HG02588 (cell line): Measurements from ENCODE around the gene WDR1.

Source experiments
- ATAC-seq: cut with Tn5 transposase; IDR thresholded peaks from one replicate; pipeline ENCODE4 v1.9.1; 2021; ENCODE audit warnings: mild to moderate bottlenecking, moderate library complexity; ENCODE audit not compliant: unreplicated experiment

Gene WDR1

DNA sequence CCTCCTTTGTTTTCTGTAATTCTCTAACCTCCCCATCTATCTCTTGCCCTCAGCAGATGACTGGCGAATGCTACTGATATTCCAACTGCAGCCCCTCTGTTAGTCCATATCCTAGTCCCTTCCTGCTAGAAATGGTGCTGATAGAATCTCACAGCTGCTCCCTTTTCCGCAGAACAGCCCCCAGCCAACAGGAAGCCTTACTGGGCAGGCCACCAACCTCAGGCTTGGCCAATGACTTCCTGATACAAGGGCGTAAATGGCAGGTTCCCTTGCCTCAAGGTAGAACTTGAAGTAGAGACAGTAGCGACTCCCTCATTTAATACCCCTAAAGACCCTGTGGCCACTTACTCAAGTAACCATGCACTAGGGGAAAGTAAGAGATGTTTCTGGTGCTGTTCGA is 68.6 kb downstream of the WDR1 start:
- no peak for ATAC-seq

DNA sequence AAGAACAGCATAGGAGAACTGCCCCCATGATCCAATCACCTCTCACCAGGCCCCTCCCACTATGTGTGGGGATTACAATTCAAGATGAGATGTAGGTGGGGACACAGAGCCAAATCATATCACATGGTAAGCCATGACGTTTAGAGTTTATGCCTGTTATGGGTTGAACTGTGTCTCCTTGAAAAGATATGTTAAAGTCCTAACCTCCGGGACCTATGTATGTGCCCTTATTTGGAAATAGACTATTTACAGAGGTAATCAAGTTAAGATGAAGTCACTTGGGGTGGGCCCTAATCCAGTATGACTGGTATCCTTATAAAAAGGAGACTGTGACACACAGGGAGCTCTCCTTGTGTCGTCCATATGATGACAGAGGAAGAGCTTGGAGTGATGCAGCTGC is 70.1 kb downstream of the WDR1 start:
- ATAC-seq: no peak

DNA sequence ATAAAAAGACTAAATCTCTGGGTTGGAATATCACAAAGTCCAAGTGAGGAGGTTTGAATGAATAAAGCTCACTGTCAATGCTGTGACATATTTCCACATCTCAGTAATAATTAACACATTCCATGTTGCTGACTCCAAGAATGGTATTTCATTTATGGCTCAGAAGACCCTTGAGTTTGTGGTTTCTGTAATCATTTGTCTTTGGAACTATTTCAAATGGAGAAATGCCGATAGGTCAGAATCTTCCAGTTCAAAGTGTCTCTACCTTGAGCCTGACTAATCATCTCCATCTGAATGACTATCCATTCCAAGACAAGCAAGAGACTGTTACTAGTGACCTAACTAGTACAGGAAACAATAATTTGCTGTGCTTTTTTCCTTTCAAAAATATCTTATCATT is 71.1 kb downstream of the WDR1 start:
- ATAC-seq: no peak

DNA sequence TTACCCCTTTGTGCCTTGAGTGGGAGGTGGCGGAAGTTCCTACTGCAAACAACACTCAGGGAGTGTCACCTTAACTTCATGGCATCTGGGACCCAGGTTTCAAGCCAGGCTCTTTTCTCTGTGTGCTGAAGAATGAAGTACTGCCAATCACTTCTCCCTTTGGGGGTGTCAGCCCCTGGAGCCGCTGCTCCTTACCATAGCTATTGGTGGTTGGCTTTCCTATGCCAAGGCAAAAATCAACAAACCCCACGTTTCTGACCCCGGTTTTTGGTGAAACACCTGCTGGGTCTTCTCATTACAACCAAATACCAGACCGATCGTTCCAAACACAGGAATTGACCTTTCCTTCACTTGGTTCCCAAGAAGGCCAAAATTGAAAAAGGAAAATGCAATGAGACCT is 75.6 kb downstream of the WDR1 start:
- ATAC-seq: no peak

DNA sequence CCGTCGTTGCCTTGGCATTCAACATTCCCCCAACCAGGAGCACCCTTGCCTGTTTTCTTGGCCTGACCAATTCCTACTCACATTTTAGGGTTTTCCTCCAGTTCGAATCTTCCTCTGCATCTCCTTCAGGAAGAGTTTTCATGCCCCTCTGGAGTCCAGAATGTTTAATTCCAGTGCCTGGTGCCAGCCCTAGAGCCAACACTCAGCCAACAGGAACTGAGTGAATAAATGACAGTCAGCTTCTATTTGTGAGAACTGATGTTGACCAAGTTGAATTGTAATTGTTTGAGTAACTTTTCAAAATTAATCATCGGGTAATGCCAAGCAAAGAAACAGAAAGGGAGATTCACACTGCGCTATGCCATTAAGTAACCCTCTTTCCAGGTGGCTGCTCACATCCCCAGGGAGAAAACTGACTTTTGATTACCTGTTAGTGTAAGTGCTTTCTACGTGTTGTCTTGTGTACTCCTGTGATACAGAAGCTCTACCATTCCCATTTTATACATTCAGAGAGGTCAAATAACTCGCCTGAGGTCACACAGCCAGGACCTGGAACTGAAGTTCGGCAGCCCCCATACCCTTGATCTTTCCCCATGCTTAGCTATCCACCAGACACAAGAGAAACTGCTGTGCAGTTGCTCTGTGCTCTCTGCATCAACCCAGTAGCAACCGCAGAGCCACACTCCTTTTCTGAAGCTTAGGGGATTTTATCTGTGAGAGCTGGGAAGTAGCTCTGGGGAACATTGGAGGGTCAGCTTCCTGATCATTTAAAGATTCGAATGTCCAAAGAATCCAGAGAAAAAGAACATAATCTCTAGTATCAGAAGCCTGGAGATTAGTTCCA is 76.3 kb downstream of the WDR1 start:
- no peak for ATAC-seq

DNA sequence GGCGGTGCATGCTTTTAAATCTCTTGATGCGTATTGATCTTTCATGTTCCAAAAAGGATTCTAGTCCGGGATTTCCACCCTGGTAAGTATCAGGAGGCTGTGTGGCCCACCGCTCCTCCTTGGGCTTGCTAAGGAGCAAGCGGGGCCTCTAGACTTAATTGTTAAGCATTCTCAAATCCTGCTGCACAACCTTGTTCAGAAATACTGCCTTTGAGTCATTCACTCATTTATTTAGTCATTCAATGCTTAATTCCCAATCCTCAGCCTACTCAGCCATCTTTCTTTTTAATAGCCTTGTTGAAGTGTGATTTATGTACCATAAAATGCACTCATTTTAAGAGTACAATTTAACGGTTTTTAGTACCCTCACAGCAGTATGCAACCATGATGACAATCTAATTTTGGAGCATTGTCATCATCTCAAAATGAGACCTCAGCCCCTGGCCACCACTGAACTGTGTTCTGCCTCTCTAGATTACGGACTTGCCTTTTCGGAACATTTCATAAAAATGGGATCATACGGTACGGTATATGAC is 79.7 kb downstream of the WDR1 start:
- no peak for ATAC-seq

DNA sequence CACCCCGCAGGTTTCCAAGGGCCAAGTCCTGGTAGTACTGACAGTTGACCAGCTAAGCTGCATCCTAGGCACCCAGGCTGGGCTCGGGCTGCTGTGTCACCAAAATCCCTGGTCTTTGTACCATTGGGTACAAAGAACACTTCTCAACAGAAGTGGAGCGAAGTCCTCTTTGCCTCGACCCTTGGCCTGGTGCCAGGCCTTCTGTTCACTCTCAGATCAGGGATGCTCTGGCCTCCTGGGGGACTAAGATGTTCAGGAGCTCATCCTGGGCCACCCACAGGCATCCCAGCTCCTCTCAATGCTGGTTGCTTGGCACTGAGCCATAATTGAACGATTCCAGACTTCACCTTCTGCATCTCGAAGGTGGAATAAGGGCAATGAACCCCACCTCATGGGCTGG is 81.5 kb downstream of the WDR1 start:
- no peak for ATAC-seq

DNA sequence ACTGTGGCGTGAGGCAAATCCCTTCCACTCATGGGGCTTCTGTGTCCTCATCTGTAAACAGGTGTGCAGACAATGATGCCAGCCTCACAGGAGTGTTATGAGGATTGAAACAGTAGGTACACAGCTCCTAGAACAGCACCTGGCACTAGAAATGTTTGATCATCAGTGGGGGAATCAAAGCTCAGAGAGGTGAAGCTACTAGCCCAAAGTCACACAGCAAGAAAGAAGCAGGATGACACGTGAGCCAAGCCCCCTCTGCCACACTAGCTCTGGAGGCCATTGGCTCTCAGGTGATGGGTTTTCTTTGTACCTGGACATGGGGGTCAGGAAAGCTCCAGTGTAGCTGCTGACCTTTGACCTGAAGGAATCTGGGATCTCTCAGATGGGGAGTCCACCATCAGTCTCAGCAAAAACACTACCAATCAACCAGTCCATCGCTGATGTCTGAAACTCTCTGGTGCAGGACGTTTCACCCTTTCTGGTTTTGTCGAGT is 81.9 kb downstream of the WDR1 start:
- no peak for ATAC-seq

DNA sequence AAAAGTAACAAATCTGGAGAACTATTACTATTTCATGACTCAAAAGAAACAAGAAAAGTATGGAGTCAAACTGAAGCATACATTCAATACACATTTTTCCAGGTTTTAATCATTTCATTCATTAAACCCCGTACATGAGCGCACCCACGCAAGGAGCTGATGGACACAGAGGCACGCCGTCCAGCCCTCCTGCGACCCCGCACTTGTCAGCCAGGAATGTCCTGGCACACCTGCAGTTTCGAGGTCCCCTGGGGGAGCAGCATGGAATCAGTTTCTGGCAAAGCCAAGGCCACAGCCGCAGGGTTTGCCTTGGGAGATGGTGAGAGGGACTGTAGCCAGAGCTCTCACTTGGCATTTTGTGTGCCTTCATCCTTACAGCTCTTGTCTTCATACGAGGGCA is 82.5 kb downstream of the WDR1 start:
- ATAC-seq: no peak

DNA sequence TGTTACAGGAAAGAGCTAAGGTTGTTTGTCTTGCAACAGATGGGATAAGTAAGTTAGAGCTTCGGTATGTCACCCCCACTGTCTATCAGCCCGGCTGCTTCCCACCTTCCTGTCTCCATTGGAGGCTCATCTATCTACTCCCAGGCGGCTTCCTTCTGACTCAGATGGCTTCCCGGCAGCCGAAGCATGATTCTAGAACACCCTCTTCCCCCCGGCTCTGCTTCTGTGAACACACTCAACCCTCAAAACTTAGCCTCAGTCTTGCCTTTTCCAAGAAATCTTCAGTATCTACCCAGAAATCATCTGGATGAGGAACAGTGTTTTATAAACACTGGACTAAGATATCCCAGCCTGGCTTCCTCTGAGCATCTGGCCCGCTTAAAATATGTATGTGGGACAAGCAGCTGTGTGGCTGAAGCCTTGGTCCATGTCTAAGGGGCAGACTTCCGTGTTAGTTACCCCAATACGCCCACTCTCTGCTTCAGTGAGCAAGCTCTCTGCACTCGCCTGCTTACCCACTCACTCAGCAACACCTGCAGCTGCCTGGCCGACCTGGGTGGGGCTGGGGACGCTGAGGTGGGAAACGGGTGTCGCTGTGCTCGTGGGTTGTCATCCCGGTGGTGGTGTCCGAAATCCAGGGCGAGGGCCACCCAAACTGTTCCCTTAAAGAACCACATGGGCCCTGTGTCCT is 83.3 kb downstream of the WDR1 start:
- no peak for ATAC-seq

DNA sequence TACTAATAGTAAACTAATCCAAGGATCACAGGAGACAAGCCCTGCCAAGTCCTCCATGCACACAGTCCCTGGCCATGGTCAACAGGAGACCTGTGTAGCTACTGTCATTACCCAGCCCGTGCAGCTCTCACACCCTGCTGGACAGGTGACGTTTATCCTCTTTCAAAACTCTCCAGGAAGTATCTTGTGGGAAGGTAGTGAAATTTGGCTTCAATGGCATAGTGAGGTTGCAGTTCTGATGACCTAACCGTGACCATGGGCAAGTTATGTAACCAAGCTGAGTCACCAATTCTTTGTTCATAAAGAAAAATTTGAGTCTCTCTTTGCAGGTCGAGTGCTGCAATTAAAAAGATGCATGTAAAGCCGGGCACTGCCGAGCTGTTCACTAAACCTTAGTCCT is 84.0 kb downstream of the WDR1 start:
- ATAC-seq: no peak

DNA sequence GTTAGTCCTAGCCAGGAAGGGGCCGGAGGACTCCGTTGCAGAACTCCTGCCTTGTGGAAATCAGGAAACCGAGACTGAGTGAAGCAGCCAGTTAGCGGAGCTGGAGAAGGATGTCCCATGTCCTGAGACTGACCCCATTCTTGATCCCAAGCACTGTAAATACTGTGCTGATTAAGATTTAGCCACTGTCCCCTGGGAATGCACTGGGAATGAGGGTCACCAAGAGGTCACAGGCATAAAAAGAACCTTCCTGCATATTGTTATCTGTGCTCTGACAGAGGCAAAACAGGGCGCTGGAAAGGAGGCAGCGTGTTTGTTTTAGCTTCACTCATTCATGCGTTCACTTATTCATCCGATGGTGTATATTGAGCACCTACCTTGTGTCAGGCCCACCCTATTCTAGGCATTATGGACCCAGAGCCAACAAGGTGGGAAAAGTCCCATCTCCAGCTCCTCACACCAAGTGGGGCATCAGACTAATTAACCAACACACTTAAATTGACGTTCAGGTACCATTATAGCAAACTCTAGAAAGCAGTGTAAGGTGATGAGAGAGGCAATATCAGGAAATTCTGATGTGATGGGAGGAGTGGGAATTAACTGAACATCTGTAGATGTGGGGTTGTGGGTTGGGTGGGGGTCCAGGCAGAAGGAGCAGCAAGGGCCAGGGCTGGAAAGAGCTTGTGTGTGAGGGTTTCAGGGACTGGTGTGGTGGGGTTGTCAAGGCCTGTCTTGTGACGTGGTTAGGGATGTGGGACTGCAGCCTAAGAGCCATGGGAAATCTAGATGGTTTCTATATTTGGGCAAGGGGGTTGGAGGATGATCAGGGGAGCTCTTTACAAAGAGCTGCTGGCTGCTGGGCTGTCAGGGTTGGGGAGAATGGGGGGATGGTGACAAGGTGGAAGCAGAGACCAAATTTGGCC is 84.7 kb downstream of the WDR1 start:
- ATAC-seq: no peak

DNA sequence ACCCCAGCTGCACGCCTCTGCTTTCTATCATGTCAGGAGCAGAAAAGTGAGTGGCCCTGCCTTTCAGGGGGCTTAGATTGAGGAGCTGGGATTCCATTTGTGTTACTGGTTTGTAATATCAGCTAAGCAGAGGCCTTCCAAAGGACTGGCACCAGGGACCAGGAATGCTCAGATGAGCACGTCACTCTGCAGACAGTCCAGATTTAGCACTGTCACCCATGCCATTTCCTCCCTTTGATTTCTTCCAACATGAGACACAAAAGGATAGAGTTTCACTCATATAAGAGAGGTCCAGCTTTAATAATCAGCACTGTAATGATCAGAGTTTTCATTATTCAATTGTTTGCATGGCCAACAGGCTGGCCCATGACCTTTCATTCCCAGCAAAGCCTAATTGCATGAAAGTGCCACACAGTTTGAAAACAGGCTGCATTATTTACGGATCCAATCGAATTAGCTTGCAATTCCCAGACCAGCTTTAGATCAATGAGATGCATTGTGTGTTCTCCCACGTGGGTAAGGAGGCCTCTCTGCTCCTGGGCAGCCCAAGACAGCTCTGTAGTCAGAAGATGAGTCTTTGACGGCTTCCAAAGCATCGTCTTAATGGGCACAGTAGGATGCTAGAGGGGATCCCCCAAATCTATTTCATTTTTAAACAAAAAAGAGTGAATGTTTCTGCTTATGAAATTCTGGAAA is 85.5 kb downstream of the WDR1 start:
- ATAC-seq: no peak

DNA sequence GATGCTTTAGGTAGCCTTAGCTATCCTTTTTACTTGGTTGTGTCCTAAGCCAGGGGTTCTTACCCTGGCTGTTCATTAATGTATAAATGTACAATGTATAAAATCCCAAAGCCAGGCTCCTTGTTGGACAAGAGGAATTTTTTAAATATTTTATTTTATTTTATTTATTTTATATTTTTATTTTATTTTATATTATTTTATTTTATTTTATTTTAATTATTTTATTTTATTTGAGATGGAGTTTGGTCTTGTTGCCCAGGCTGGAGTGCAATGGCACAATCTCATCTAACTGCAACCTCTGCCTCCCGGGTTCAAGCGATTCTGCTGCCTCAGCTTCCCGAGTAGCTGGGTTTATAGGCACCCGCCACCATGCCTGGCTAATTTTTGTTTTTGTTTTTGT is 87.2 kb downstream of the WDR1 start:
- no peak for ATAC-seq

DNA sequence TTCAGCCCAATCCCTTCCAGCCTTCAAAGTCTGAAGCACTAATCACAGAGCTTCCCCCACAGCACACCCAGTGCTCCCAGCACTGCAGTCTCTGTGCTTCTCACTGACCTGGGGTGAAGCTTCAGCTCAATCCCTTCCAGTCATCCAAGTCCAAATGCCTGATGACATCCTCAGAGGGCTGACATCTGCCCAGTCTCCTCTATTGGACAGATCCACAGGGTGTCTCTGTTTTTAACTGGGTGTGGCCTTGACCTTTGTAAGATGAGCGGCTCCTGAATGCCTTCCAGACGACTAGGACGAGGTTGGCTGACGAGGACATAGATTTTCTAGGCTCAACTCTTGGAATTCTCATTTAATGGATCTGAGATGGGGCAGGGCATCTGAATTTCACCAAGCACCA is 87.7 kb downstream of the WDR1 start:
- no peak for ATAC-seq

DNA sequence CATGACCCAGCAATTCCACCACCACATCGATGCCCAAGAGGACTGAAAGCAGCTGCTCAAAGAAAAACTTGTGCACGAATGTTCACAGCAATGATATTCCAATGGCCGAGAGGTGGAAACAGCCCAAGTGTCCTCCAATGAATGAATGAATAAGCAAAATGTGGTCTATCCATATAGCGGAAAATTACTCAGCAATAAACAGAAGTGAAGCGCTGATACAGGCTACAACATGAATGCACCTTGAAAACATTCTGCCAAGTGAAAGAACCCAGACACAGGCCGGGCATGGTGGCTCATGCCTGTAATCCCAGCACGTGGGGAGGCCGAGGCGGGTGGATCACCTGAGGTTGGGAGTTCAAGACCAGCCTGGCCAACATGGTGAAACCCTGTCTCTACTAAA is 90.1 kb downstream of the WDR1 start:
- ATAC-seq: no peak

DNA sequence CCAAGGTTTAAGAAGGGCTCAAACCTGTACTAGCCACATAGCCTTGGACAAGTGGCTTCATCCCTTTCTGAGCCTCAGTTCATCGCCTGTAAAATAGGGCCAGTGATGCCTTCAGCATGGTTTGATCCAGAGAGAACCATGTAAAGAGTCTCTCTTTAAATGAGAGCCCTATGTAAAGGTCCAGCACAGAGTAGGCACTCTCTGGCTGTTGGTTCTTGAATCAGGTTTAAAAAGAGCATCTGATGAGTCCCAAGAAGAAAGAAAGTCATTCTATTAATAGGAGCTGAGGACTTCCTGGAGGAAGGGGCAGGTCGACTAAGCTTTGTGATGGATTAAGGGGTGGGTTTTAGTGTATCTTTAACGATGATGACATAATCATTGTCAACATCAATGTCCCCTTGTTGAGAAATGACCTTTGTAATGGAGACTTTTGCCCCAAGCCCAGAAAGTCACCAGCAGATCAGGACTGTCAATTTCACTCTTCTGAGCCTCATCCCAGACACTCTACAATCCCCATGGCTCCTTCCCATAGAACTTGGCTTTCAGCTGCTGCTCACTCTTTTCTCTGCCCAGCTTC is 91.3 kb downstream of the WDR1 start:
- ATAC-seq: no peak
